Osteoblast (primary cell): ENCODE results near the gene OR56A1. TPM values are rescaled to one million over a fixed set of nuclear protein-coding genes. Genes with fewer than 3 reads are reported as not detected.
A peak's percentile ranks its signal among the peaks of the same experiment; 100 is the strongest.

Experiments used
- DNase-seq: peaks from one replicate; pipeline ENCODE4 v3.0.0; 2011; ENCODE audit warnings: low spot score, mixed read lengths; ENCODE audit not compliant: insufficient read length; ENCODE audit errors: missing footprints
- H2AFZ ChIP-seq: 2 replicates; pipeline ENCODE4 v1.6.0; 2011; ENCODE audit warnings: mild to moderate bottlenecking, low read length
- H3K27ac ChIP-seq: 2 replicates; pipeline ENCODE4 v1.5.1; 2011; ENCODE audit warnings: mild to moderate bottlenecking, low read depth, low read length, moderate library complexity
- H3K27me3 ChIP-seq: 2 replicates; pipeline ENCODE4 v1.6.0; 2012; ENCODE audit warnings: mild to moderate bottlenecking, control low read depth, inconsistent platforms, low read length, moderate library complexity; ENCODE audit not compliant: insufficient read depth
- H3K36me3 ChIP-seq: 2 replicates; pipeline ENCODE4 v1.5.1; 2011; ENCODE audit warnings: mild to moderate bottlenecking, low read length, control low read depth, moderate library complexity; ENCODE audit not compliant: insufficient read depth
- H3K4me1 ChIP-seq: 2 replicates; pipeline ENCODE4 v1.5.1; 2011; ENCODE audit warnings: mild to moderate bottlenecking, low read length, control low read depth, moderate library complexity; ENCODE audit not compliant: insufficient read depth
- H3K4me2 ChIP-seq: 2 replicates; pipeline ENCODE4 v1.6.0; 2011; ENCODE audit warnings: mild to moderate bottlenecking, low read length; ENCODE audit not compliant: insufficient read depth
- H3K4me3 ChIP-seq: fragments of 200-600 bp; sonication (generic); 3 replicates; pipeline ENCODE4 v1.5.1; 2012; ENCODE audit warnings: mild to moderate bottlenecking, low read length, inconsistent platforms; ENCODE audit not compliant: insufficient read depth
- H3K79me2 ChIP-seq: 2 replicates; pipeline ENCODE4 v1.6.0; 2012; ENCODE audit warnings: mild to moderate bottlenecking, low read length, control low read depth, inconsistent platforms; ENCODE audit not compliant: insufficient read depth
- H3K9me3 ChIP-seq: 2 replicates; pipeline ENCODE4 v1.5.1; 2011; ENCODE audit warnings: low read depth, low read length, control low read depth
- H4K20me1 ChIP-seq: 2 replicates; pipeline ENCODE4 v1.6.0; 2012; ENCODE audit warnings: mild to moderate bottlenecking, low read length, control low read depth; ENCODE audit not compliant: insufficient read depth
- total RNA-seq: library from RNA; depleted of rRNA; stranded (reverse); fragments of >200 nt; gene quantifications from 2 replicates; pipeline ENCODE4 v1.2.3, GENCODE V29; 2012
- TF ChIP-seq, protein P1 (sequence below): IDR thresholded peaks from 2 replicates; pipeline ENCODE4 v1.5.1; 2011; ENCODE audit warnings: mild to moderate bottlenecking, low read depth, low read length, moderate library complexity; ENCODE audit errors: extremely low read depth

The OR56A1 gene
- total RNA-seq, 1 donor = under 0.01 TPM

DNA sequence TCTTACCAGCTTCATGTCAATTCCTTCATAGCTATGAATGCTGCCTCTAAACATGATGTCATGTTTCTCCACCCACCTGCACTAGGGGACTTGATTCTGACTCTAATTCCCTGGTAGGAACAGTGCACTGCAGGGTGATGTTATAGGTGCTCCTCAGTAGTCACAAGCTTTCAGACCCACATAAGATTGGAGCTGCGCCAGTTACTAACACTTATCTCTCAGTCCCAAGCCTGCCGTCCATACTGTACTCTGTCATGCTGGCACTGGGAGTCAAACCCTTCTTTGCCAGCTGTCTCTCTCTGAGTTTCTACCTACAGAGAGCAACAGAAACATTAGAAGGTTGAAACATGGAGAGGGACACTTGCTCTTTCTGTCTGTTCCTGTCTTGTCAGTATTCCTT lies 5.5 kb downstream of the OR56A1 start:
- DNase-seq = no peak
- Histone ChIP-seq H3K36me3 (no peaks in the 10 kb centered on the region), H3K4me2 (no peak overlapping the region), H3K27me3 (no peaks in the 10 kb centered on the region), H4K20me1 (no peaks in the 10 kb centered on the region), H3K27ac (no peak overlapping the region), H3K4me1 (no peaks in the 10 kb centered on the region), H2AFZ (no peak overlapping the region), H3K4me3 (no peak overlapping the region), H3K9me3 (no peaks in the 10 kb centered on the region), H3K79me2 (no peaks in the 10 kb centered on the region)
- TF ChIP-seq, protein P1, sequence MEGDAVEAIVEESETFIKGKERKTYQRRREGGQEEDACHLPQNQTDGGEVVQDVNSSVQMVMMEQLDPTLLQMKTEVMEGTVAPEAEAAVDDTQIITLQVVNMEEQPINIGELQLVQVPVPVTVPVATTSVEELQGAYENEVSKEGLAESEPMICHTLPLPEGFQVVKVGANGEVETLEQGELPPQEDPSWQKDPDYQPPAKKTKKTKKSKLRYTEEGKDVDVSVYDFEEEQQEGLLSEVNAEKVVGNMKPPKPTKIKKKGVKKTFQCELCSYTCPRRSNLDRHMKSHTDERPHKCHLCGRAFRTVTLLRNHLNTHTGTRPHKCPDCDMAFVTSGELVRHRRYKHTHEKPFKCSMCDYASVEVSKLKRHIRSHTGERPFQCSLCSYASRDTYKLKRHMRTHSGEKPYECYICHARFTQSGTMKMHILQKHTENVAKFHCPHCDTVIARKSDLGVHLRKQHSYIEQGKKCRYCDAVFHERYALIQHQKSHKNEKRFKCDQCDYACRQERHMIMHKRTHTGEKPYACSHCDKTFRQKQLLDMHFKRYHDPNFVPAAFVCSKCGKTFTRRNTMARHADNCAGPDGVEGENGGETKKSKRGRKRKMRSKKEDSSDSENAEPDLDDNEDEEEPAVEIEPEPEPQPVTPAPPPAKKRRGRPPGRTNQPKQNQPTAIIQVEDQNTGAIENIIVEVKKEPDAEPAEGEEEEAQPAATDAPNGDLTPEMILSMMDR = no peak

GRCh38 chr11:6022956-6023355 lies 7.6 kb downstream of the OR56A1 start:
- TF ChIP-seq, protein P1 = peak; percentile 51

GRCh38 chr11:6013042-6013441 lies 17.5 kb downstream of the OR56A1 start:
- H3K27me3 ChIP-seq = no peaks in the 10 kb centered on the region
- no peak overlapping the region for H3K4me3 ChIP-seq
- DNase-seq = no peak
- H3K4me2 ChIP-seq = no peak overlapping the region
- TF ChIP-seq, protein P1 = no peak
- no peaks in the 10 kb centered on the region for H4K20me1 ChIP-seq
- no peaks in the 10 kb centered on the region for H3K4me1 ChIP-seq
- no peaks in the 10 kb centered on the region for H3K36me3 ChIP-seq
- no peak overlapping the region for H3K27ac ChIP-seq
- H3K79me2 ChIP-seq = no peaks in the 10 kb centered on the region
- no peaks in the 10 kb centered on the region for H3K9me3 ChIP-seq
- no peak overlapping the region for H2AFZ ChIP-seq

More at GRCh38 chr11:6022956-6023355, 7.6 kb downstream of the OR56A1 start:
- no peak overlapping the region for H3K27ac ChIP-seq
- no peaks in the 10 kb centered on the region for H4K20me1 ChIP-seq
- no peaks in the 10 kb centered on the region for H3K27me3 ChIP-seq
- H3K79me2 ChIP-seq = no peaks in the 10 kb centered on the region
- H2AFZ ChIP-seq = no peak overlapping the region
- no peak overlapping the region for H3K4me2 ChIP-seq
- no peaks in the 10 kb centered on the region for H3K9me3 ChIP-seq
- no peak for DNase-seq
- no peaks in the 10 kb centered on the region for H3K36me3 ChIP-seq
- H3K4me3 ChIP-seq = no peak overlapping the region
- H3K4me1 ChIP-seq = no peaks in the 10 kb centered on the region

GRCh38 chr11:6012035-6012668 lies 18.4 kb downstream of the OR56A1 start:
- Histone ChIP-seq H3K36me3 (no peaks in the 10 kb centered on the region), H2AFZ (no peak overlapping the region), H3K9me3 (no peaks in the 10 kb centered on the region)

More at GRCh38 chr11:6012035-6012668, 18.4 kb downstream of the OR56A1 start:
- TF ChIP-seq, protein P1 = no peak
- Histone ChIP-seq H3K79me2 (no peaks in the 10 kb centered on the region), H3K4me2 (no peak overlapping the region), H3K27ac (no peak overlapping the region), H3K4me3 (no peak overlapping the region), H4K20me1 (no peaks in the 10 kb centered on the region), H3K27me3 (no peaks in the 10 kb centered on the region), H3K4me1 (no peaks in the 10 kb centered on the region)
- no peak for DNase-seq
